ENCODE data around the gene LAMB3. TPM values are rescaled to one million over a fixed set of nuclear protein-coding genes. Genes with fewer than 3 reads are reported as not detected.

LAMB3 gene
- total RNA-seq, 1 experiment from 2014 or later, result 0.85 TPM

DNA sequence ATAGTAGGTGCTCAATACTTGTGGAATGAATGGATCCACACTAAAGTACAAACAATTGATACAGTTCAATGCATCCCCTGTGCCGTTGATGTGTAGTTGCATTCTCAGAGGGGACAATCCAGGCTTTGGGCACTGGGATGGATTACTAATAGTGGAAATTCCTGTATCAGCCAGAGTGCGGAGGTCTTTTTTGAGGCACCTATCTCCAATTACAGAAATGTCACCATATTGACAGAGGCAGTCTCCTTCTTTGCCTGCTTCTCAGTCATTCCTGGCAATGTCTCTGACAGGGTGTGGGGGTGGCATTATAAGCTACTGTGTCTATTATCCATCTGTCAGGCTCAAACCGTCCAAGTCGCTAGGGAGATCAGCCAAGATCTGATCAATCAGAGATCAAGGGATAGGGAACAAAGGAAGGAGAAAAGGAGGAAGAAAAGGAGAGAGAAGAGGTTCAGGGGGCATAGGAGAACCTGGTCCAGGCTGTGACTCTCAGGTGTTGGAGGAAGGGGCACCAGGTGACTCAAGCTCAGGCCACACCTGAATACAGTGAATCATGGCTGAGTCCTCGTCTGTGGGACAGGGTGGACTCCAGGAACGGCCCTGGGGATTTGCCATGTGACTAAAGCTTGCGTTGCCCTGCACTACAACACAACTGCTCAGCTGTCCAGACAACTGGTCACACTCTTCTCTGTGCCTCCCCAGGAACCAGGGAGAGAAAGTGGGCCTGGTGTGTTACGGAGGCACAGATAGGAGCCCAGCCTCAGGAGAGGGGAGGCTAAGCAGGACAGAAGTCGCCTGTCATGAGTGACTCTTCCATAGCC lies 3.4 kb upstream of the LAMB3 start:
- Mint-ChIP-seq H3K9me3 (no peaks in the 10 kb centered on the region), H3K4me1 (peaks cover 29% of the 10 kb centered on the region), H3K36me3 (no peaks in the 10 kb centered on the region), H3K27ac (no peak overlapping the region), H3K4me3 (no peak overlapping the region), H3K27me3 (ENCODE audit: low read depth) (no peaks in the 10 kb centered on the region)
- DNase-seq (ENCODE audit: low spot score) (no peak), ATAC-seq (no peak)
- ChIA-PET POLR2A (no interaction called here), CTCF (interaction anchor here (0.6 kb wide), 1 partner anchor 1659 kb away, joined by 3 read pairs; no protein-coding TSS in a partner anchor)
- TF ChIP-seq, protein P1, sequence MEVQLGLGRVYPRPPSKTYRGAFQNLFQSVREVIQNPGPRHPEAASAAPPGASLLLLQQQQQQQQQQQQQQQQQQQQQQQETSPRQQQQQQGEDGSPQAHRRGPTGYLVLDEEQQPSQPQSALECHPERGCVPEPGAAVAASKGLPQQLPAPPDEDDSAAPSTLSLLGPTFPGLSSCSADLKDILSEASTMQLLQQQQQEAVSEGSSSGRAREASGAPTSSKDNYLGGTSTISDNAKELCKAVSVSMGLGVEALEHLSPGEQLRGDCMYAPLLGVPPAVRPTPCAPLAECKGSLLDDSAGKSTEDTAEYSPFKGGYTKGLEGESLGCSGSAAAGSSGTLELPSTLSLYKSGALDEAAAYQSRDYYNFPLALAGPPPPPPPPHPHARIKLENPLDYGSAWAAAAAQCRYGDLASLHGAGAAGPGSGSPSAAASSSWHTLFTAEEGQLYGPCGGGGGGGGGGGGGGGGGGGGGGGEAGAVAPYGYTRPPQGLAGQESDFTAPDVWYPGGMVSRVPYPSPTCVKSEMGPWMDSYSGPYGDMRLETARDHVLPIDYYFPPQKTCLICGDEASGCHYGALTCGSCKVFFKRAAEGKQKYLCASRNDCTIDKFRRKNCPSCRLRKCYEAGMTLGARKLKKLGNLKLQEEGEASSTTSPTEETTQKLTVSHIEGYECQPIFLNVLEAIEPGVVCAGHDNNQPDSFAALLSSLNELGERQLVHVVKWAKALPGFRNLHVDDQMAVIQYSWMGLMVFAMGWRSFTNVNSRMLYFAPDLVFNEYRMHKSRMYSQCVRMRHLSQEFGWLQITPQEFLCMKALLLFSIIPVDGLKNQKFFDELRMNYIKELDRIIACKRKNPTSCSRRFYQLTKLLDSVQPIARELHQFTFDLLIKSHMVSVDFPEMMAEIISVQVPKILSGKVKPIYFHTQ (CRISPR knock-in tag; IDR thresholded peaks at IDR 0.05), result no peak
- TF ChIP-seq ZNF396 (CRISPR knock-in tag; IDR thresholded peaks at IDR 0.05; ENCODE audit: borderline replicate concordance) (no peak), SMAD3 (CRISPR knock-in tag; IDR thresholded peaks at IDR 0.05; ENCODE audit: borderline replicate concordance) (no peak)

DNA sequence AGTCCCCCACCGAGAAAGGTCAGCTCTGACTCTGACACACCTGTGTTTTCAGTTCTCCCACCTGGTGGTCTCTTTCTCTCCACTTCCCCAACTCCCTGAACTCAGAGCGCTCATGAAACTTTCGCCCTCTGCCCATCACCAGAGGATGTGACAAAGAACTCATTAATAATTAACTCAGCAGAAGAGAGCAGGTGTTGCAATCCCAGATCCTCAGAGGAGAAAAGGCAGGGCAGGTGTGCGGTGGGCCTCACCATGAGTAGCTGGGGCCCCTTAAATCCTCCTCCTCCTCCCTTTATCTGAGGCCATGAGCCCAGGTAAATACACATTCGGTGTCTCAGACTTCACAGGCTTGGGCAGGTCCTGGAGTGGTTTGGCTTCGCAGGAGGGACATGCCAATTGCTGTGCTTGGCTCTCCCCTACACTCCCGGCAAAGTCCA lies 1.7 kb upstream of the LAMB3 start:
- no peaks in the 10 kb centered on the region for H3K9me3 Mint-ChIP-seq
- POLR2A ChIA-PET, result interaction anchor here (1.7 kb wide), 1 partner anchor 21 kb away, joined by 6 read pairs; the partner anchor contains the start of gene G0S2
- DNase-seq (ENCODE audit: low spot score) (no peak), ATAC-seq (no peak)
- H3K4me3 Mint-ChIP-seq, result no peak overlapping the region
- TF ChIP-seq NR2C2 (CRISPR knock-in tag; IDR thresholded peaks at IDR 0.05), result no peak
- no peak for TF ChIP-seq MXD4 (CRISPR knock-in tag; IDR thresholded peaks at IDR 0.05; ENCODE audit: borderline replicate concordance)
- TF ChIP-seq ELF4 (CRISPR knock-in tag; IDR thresholded peaks at IDR 0.05; ENCODE audit: low read depth), result no peak
- TF ChIP-seq CREB1 (CRISPR knock-in tag; IDR thresholded peaks at IDR 0.05), result no peak
- TF ChIP-seq OVOL2 (CRISPR knock-in tag; IDR thresholded peaks at IDR 0.05; ENCODE audit: borderline replicate concordance), result no peak
- TF ChIP-seq, protein P2, sequence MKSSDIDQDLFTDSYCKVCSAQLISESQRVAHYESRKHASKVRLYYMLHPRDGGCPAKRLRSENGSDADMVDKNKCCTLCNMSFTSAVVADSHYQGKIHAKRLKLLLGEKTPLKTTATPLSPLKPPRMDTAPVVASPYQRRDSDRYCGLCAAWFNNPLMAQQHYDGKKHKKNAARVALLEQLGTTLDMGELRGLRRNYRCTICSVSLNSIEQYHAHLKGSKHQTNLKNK (CRISPR knock-in tag; IDR thresholded peaks at IDR 0.05), result no peak
- TF ChIP-seq, protein P3, sequence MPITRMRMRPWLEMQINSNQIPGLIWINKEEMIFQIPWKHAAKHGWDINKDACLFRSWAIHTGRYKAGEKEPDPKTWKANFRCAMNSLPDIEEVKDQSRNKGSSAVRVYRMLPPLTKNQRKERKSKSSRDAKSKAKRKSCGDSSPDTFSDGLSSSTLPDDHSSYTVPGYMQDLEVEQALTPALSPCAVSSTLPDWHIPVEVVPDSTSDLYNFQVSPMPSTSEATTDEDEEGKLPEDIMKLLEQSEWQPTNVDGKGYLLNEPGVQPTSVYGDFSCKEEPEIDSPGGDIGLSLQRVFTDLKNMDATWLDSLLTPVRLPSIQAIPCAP (CRISPR knock-in tag; IDR thresholded peaks at IDR 0.05), result no peak
- no peak for TF ChIP-seq SP1 (CRISPR knock-in tag; conservative IDR thresholded peaks at IDR 0.05)
- TF ChIP-seq, protein P4, sequence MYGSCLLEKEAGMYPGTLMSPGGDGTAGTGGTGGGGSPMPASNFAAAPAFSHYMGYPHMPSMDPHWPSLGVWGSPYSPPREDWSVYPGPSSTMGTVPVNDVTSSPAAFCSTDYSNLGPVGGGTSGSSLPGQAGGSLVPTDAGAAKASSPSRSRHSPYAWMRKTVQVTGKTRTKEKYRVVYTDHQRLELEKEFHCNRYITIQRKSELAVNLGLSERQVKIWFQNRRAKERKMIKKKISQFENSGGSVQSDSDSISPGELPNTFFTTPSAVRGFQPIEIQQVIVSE (CRISPR knock-in tag; IDR thresholded peaks at IDR 0.05; ENCODE audit: borderline replicate concordance), result no peak
- TF ChIP-seq, protein P5, sequence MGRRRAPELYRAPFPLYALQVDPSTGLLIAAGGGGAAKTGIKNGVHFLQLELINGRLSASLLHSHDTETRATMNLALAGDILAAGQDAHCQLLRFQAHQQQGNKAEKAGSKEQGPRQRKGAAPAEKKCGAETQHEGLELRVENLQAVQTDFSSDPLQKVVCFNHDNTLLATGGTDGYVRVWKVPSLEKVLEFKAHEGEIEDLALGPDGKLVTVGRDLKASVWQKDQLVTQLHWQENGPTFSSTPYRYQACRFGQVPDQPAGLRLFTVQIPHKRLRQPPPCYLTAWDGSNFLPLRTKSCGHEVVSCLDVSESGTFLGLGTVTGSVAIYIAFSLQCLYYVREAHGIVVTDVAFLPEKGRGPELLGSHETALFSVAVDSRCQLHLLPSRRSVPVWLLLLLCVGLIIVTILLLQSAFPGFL (CRISPR knock-in tag; IDR thresholded peaks at IDR 0.05; ENCODE audit: borderline replicate concordance), result no peak
- TF ChIP-seq, protein P6, sequence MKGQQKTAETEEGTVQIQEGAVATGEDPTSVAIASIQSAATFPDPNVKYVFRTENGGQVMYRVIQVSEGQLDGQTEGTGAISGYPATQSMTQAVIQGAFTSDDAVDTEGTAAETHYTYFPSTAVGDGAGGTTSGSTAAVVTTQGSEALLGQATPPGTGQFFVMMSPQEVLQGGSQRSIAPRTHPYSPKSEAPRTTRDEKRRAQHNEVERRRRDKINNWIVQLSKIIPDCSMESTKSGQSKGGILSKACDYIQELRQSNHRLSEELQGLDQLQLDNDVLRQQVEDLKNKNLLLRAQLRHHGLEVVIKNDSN (CRISPR knock-in tag; IDR thresholded peaks at IDR 0.05), result no peak
- TF ChIP-seq, protein P7, sequence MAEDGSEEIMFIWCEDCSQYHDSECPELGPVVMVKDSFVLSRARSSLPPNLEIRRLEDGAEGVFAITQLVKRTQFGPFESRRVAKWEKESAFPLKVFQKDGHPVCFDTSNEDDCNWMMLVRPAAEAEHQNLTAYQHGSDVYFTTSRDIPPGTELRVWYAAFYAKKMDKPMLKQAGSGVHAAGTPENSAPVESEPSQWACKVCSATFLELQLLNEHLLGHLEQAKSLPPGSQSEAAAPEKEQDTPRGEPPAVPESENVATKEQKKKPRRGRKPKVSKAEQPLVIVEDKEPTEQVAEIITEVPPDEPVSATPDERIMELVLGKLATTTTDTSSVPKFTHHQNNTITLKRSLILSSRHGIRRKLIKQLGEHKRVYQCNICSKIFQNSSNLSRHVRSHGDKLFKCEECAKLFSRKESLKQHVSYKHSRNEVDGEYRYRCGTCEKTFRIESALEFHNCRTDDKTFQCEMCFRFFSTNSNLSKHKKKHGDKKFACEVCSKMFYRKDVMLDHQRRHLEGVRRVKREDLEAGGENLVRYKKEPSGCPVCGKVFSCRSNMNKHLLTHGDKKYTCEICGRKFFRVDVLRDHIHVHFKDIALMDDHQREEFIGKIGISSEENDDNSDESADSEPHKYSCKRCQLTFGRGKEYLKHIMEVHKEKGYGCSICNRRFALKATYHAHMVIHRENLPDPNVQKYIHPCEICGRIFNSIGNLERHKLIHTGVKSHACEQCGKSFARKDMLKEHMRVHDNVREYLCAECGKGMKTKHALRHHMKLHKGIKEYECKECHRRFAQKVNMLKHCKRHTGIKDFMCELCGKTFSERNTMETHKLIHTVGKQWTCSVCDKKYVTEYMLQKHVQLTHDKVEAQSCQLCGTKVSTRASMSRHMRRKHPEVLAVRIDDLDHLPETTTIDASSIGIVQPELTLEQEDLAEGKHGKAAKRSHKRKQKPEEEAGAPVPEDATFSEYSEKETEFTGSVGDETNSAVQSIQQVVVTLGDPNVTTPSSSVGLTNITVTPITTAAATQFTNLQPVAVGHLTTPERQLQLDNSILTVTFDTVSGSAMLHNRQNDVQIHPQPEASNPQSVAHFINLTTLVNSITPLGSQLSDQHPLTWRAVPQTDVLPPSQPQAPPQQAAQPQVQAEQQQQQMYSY (CRISPR knock-in tag; IDR thresholded peaks at IDR 0.05), result no peak
- TF ChIP-seq FOXJ3 (CRISPR knock-in tag; IDR thresholded peaks at IDR 0.05; ENCODE audit: borderline replicate concordance), result no peak
- TF ChIP-seq IRF2 (CRISPR knock-in tag; IDR thresholded peaks at IDR 0.05; ENCODE audit: borderline replicate concordance, low read depth), result no peak
- TF ChIP-seq CBFB (CRISPR knock-in tag; IDR thresholded peaks at IDR 0.05; ENCODE audit: low read depth), result no peak
- CTCF ChIA-PET, result interaction anchor here (0.6 to 3.7 kb wide), 11 partner anchors 20 to 105 kb away, joined by 3 to 17 read pairs (median 6); partner anchors contain the start of genes CAMK1G and G0S2
- no peak overlapping the region for H3K27ac Mint-ChIP-seq
- H3K4me1 Mint-ChIP-seq, result peaks cover 28% of the 10 kb centered on the region
- H3K36me3 Mint-ChIP-seq, result no peaks in the 10 kb centered on the region
- H3K27me3 Mint-ChIP-seq (ENCODE audit: low read depth), result no peaks in the 10 kb centered on the region
